Adrenal gland (tissue), 12 donors: Measurements from ENCODE around the gene AGBL4. TPM values are rescaled to one million over a fixed set of nuclear protein-coding genes. Genes with fewer than 3 reads are reported as not detected.

Source experiments
- DNase-seq, 7 donors: peaks; one replicate each; pipeline ENCODE4 v3.0.0-alpha.2; 2019 to 2020
- H3K27ac ChIP-seq, 5 donors: fragments of 200-600 bp; sonication (generic) in 4 of 5; 1 replicate in 3 of 5; 2 replicates in 2 of 5; pipeline versions ENCODE4 v1.5.1 to v1.8.0; 2016 to 2020; ENCODE audit warnings: mild to moderate bottlenecking in 1 of 5
- H3K27me3 ChIP-seq: fragments of 200-600 bp; 2 replicates; pipeline ENCODE4 v1.8.0; 2021
- H3K36me3 ChIP-seq, 2 donors: fragments of 200-600 bp; replicated peaks in 1 of 2; 1 replicate in 1 of 2; 2 replicates in 1 of 2; pipeline versions ENCODE4 v1.5.1 to v1.8.0; 2018 to 2022
- H3K4me1 ChIP-seq, 2 donors: fragments of 200-600 bp; replicated peaks in 1 of 2; 1 replicate in 1 of 2; 2 replicates in 1 of 2; pipeline versions ENCODE4 v1.5.1 to v1.8.0; 2018 to 2021
- H3K4me3 ChIP-seq, 4 donors: fragments of 200-600 bp; sonication (generic) in 3 of 4; one replicate each; pipeline ENCODE4 v1.5.1; 2016 to 2018
- H3K9me3 ChIP-seq, 3 donors: fragments of 200-600 bp; sonication (generic) in 1 of 3; replicated peaks in 1 of 3; 1 replicate in 2 of 3; 2 replicates in 1 of 3; pipeline versions ENCODE4 v1.5.1 to v1.8.0; 2016 to 2021
- POLR2A ChIP-seq, 2 donors: fragments of 450-650 bp; IDR thresholded peaks; one replicate each; pipeline ENCODE4 v1.6.1; 2017; ENCODE audit warnings: antibody characterized with exemption in 2 of 2, mild to moderate bottlenecking in 2 of 2, moderate library complexity in 1 of 2
- WGBS, 4 donors: extraction: QIAGEN DNeasy Blood & Tissue Kit in 2 of 4; methylation state at CpG; one replicate each; pipeline versions ENCODE4 v1.1.5 to v1.1.7; 2013 to 2017; 5-methylcytosine and 5-hydroxymethylcytosine counted together
- intact Hi-C, 2 donors: fragments of 100-400 bp; cut with DNase I; formaldehyde crosslinking; loops; one replicate each; pipeline versions ENCODE4 v1.14.1 to v1.15.0; 2022 to 2023
- polyA plus RNA-seq, 3 donors: library from polyadenylated mRNA; stranded (reverse); fragments of 200-250 nt in 2 of 3; fragments of 350-450 nt in 1 of 3; fragmentation: Illumina TruSeq in 1 of 3; extraction: RNeasy Lipid Tissue Mini Kit (QIAGEN cat#74804) in 1 of 3; gene quantifications; one replicate each; pipeline ENCODE4 v1.2.3, GENCODE V29; 2013 to 2014
- total RNA-seq, 9 donors: library from RNA; depleted of rRNA in 4 of 9; stranded (reverse); fragments of >200 nt in 4 of 9; fragments of 120-200 nt in 1 of 9; fragmentation: NEBNext Ultra II Directional in 1 of 9; extraction: Animal tissue kit (Norgen Biotek cat#: 25700) in 1 of 9; gene quantifications; one replicate each; pipeline versions ENCODE4 v1.1.0 to v1.2.4, GENCODE V29; 2013 to 2023
- TF ChIP-seq, protein P1 (sequence below), 6 experiments: fragments of 450-650 bp in 4 of 6; fragments of 200-600 bp in 2 of 6; sonication (generic) in 1 of 6; IDR thresholded peaks; 1 replicate in 5 of 6; 2 replicates in 1 of 6; pipeline versions ENCODE4 v1.5.1 to v1.8.0; 2016 to 2021; ENCODE audit warnings: antibody characterized with exemption in 6 of 6, mild to moderate bottlenecking in 2 of 6, moderate library complexity in 1 of 6
- donor health status: healthy with polysubstance abuse.
- donor health status: Bipolar disorder and iron deficiency.
- donor health status: DM: yes; HTN: yes; CAD: no.
- donor health status: DM: no; HTN: no; CAD: no.
- donor health status: DM: no; HTN: no; CAD: no.
- donor health status: DM: yes; HTN: yes; CAD: no.

The AGBL4 gene
- total and polyA plus RNA-seq, 12 donors = 0.10 to 1.9 (median 0.80) TPM; not detected in 2

DNA sequence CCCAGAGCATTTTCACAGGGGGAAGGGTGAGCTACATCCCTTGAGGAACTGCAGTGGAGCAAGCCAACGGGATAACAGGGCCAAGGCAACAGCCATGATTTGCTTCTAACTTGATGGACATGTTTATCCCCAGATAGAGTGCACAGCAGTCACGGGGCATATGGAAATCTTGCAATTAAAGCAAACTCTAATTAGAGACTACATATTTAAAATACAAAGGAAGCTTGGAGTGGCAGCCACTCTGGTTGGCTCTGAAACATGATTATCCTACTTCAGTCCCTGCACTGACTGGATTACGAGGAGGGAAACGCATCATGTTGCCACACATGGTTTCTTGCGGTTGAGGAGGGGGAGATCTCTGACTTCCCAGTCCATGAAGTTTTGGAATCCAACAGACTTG lies 1307.8 kb downstream of the AGBL4 start:
- intact Hi-C loops = no loop called here
- H3K27me3 ChIP-seq = no peaks in the 10 kb centered on the region
- no peaks in the 10 kb centered on the region for H3K9me3 ChIP-seq
- TF ChIP-seq POLR2A (IDR thresholded peaks at IDR 0.05) = no peak
- TF ChIP-seq, protein P1, sequence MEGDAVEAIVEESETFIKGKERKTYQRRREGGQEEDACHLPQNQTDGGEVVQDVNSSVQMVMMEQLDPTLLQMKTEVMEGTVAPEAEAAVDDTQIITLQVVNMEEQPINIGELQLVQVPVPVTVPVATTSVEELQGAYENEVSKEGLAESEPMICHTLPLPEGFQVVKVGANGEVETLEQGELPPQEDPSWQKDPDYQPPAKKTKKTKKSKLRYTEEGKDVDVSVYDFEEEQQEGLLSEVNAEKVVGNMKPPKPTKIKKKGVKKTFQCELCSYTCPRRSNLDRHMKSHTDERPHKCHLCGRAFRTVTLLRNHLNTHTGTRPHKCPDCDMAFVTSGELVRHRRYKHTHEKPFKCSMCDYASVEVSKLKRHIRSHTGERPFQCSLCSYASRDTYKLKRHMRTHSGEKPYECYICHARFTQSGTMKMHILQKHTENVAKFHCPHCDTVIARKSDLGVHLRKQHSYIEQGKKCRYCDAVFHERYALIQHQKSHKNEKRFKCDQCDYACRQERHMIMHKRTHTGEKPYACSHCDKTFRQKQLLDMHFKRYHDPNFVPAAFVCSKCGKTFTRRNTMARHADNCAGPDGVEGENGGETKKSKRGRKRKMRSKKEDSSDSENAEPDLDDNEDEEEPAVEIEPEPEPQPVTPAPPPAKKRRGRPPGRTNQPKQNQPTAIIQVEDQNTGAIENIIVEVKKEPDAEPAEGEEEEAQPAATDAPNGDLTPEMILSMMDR (IDR thresholded peaks at IDR 0.05) = no peak
- H3K36me3 ChIP-seq = no peaks in the 10 kb centered on the region
- H3K27ac ChIP-seq = no peak overlapping the region
- WGBS, 4 donors = 89 to 90% (median 89%) methylated on average over 5 of the region's 5 CpGs
- H3K4me1 ChIP-seq = peaks cover 4 to 5% of the 10 kb centered on the region in 2 donors
- no peak overlapping the region for H3K4me3 ChIP-seq
- no peak for DNase-seq

DNA sequence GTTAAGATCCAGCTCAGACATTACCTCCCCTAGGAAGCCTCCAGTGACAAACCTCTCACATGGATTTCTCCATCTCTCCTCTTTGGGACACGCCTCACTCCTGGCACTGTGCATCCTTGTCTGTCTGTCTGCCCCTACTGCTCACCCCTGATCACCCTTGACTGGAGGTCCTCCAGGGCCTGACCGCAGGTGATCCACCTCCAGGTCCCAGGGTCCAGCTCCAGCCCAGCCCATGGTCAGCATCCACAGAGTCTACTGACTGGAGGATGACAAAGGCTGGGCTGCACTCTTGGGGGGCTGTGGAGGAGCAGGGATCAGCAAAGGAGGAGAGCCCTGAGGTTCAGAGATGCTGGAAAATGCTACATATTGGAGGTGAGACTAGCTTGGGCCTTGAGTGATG lies 1312.8 kb downstream of the AGBL4 start:
- intact Hi-C loops = no loop called here
- H3K4me1 ChIP-seq = no peaks in the 10 kb centered on the region
- TF ChIP-seq POLR2A (IDR thresholded peaks at IDR 0.05) = no peak
- TF ChIP-seq, protein P1 (IDR thresholded peaks at IDR 0.05) = no peak
- 88 to 99% (median 92%) methylated on average over 2 of the region's 2 CpGs for WGBS, 4 donors
- H3K36me3 ChIP-seq = no peaks in the 10 kb centered on the region
- no peak for DNase-seq
- H3K27me3 ChIP-seq = no peaks in the 10 kb centered on the region
- H3K4me3 ChIP-seq = no peak overlapping the region
- H3K9me3 ChIP-seq = no peaks in the 10 kb centered on the region
- no peak overlapping the region for H3K27ac ChIP-seq

DNA sequence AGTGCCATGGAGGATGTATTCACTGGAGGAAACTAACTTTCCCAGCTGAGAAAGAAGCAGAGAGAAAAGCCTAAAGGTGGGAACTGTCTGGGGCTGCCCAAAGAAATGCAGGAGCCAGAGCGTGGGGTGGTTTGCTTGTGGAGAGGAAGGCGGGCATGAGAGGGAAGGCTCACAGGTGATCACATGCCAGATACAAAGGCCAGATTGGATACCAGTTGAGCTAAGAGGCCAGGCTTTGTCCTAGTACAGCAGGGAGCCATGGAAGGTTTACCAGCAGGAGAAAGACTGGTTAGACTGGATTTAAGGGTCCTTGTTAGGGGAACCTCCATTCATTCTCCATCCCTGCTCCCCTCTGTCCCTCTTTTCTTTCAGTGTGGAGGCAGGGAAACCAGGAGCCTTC lies 1313.4 kb downstream of the AGBL4 start:
- DNase-seq = no peak
- intact Hi-C loops = no loop called here
- no peak overlapping the region for H3K27ac ChIP-seq
- 86 to 95% (median 94%) methylated on average over 2 of the region's 2 CpGs for WGBS, 4 donors
- no peak for TF ChIP-seq POLR2A (IDR thresholded peaks at IDR 0.05)
- TF ChIP-seq, protein P1 (IDR thresholded peaks at IDR 0.05) = no peak
- H3K27me3 ChIP-seq = no peaks in the 10 kb centered on the region
- no peak overlapping the region for H3K4me3 ChIP-seq
- no peaks in the 10 kb centered on the region for H3K9me3 ChIP-seq
- H3K36me3 ChIP-seq = no peaks in the 10 kb centered on the region
- H3K4me1 ChIP-seq = no peaks in the 10 kb centered on the region

DNA sequence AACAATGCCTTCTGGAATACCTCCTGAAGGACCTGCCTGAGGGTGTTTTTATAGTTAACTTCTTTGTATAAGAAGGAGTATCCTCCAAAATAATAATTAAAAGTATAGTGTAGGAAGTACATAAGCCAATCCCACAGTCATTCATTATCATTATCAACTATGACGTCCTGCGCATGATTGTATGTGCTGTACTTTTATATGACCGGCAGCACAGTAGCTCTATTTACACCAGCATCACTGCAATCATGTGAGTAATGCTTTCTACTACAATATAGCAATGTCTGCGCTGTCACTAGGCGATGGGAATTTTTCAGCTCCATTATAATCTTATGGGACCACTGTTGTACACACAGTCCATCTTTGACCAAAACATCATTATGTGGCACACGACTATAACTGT lies 1319.0 kb downstream of the AGBL4 start:
- TF ChIP-seq, protein P1 (IDR thresholded peaks at IDR 0.05) = no peak
- TF ChIP-seq POLR2A (IDR thresholded peaks at IDR 0.05) = no peak
- Histone ChIP-seq H3K9me3 (no peaks in the 10 kb centered on the region), H3K27me3 (no peaks in the 10 kb centered on the region), H3K4me3 (no peak overlapping the region), H3K27ac (no peak overlapping the region), H3K4me1 (no peaks in the 10 kb centered on the region), H3K36me3 (no peaks in the 10 kb centered on the region)
- intact Hi-C loops = no loop called here
- DNase-seq = no peak
- 88 to 93% (median 91%) methylated on average over 6 of the region's 6 CpGs for WGBS, 4 donors
